Right renal cortex interstitium (tissue), 3 donors: ENCODE measurements around the gene CTNNB1. TPM values are rescaled to one million over a fixed set of nuclear protein-coding genes. Genes with fewer than 3 reads are reported as not detected.

Source experiments
- DNase-seq, 3 donors: peaks; one replicate each; pipeline ENCODE4 v3.0.0-alpha.2; 2013; ENCODE audit warnings: low read depth in 3 of 3, low spot score in 2 of 3
- polyA plus RNA-seq, 3 donors: library from polyadenylated mRNA; unstranded; fragments of 120-200 nt; gene quantifications; one replicate each; pipeline ENCODE4 v1.2.1, GENCODE V29; 2013; ENCODE audit not compliant: insufficient read length in 3 of 3

The CTNNB1 gene
- 100 to 1,000 TPM; 514 to 525 (median 522) TPM for polyA plus RNA-seq

- DNase-seq, result peak; percentile 84 to 90 (median 85)
Measured at GRCh38 chr3:41198950-41199865, at the start of gene CTNNB1. Gene CTNNB1, plus strand, starts transcription at chr3:41199505. Its CDS starts 24,564 bp downstream, at chr3:41224069.

- no peak for DNase-seq
Measured at GRCh38 chr3:41155834-41156233, 43.5 kb upstream of the CTNNB1 start.

- no peak for DNase-seq
Measured at GRCh38 chr3:41158947-41159346, 40.4 kb upstream of the CTNNB1 start.

- DNase-seq, result no peak
Measured at GRCh38 chr3:41159588-41160189, 39.6 kb upstream of the CTNNB1 start.

- DNase-seq, result no peak
Measured at GRCh38 chr3:41162541-41162940, 36.8 kb upstream of the CTNNB1 start.

- DNase-seq, result no peak
Measured at GRCh38 chr3:41163006-41163405, 36.3 kb upstream of the CTNNB1 start.

- peak in 2 of 3 donors; percentile 60 to 61 for DNase-seq
Measured at GRCh38 chr3:41163421-41163820, 35.9 kb upstream of the CTNNB1 start.

- no peak for DNase-seq
Measured at GRCh38 chr3:41164777-41165176, 34.5 kb upstream of the CTNNB1 start.

GRCh38 chr3:41167722-41168497 is 31.4 kb upstream of the CTNNB1 start:
- DNase-seq, result no peak

GRCh38 chr3:41169023-41169422 is 30.3 kb upstream of the CTNNB1 start:
- no peak for DNase-seq

GRCh38 chr3:41173926-41174885 is 25.1 kb upstream of the CTNNB1 start:
- no peak for DNase-seq

- no peak for DNase-seq
Measured at GRCh38 chr3:41175365-41175764, 23.9 kb upstream of the CTNNB1 start.

GRCh38 chr3:41176596-41176995 is 22.7 kb upstream of the CTNNB1 start:
- no peak for DNase-seq

GRCh38 chr3:41178576-41178975 is 20.7 kb upstream of the CTNNB1 start:
- DNase-seq, result no peak

GRCh38 chr3:41180396-41180795 is 18.9 kb upstream of the CTNNB1 start:
- no peak for DNase-seq

- no peak for DNase-seq
Measured at GRCh38 chr3:41182504-41183059, 16.7 kb upstream of the CTNNB1 start.

GRCh38 chr3:41184394-41184793 is 14.9 kb upstream of the CTNNB1 start:
- no peak for DNase-seq

GRCh38 chr3:41186297-41186696 is 13.0 kb upstream of the CTNNB1 start:
- no peak for DNase-seq

- no peak for DNase-seq
Measured at GRCh38 chr3:41188306-41188705, 11.0 kb upstream of the CTNNB1 start.
